NCI-H2227 (cell line): ENCODE results near the gene IFI6.
"Not testable (repeated sequence)": the region's sequence is repeated elsewhere in the genome, so short reads cannot be mapped to it uniquely, and the experiment has no call there.

Experiments used
- DNase-seq: peaks from one replicate; lab custom pipeline; 2025; ENCODE audit not compliant: unreplicated experiment; lab: John Stamatoyannopoulos, UW

The IFI6 gene

GRCh38 chr1:27652111-27652864 is 19.7 kb downstream of the IFI6 start:
- DNase-seq, result no peak

GRCh38 chr1:27650539-27651175 is 21.3 kb downstream of the IFI6 start:
- no peak for DNase-seq

- DNase-seq, result no peak
These were observed 21.8 kb downstream of the IFI6 start for GRCh38 chr1:27650171-27650538.

- DNase-seq, result no peak
These were observed 22.7 kb downstream of the IFI6 start for GRCh38 chr1:27649306-27649635.

GRCh38 chr1:27648602-27649305 is 23.2 kb downstream of the IFI6 start:
- DNase-seq, result no peak

GRCh38 chr1:27647328-27647727 is 24.7 kb downstream of the IFI6 start:
- DNase-seq, result no peak

GRCh38 chr1:27646676-27647075 is 25.3 kb downstream of the IFI6 start:
- no peak for DNase-seq

GRCh38 chr1:27645071-27645415 is 26.9 kb downstream of the IFI6 start:
- no peak for DNase-seq

- DNase-seq, result no peak
These were observed 27.5 kb downstream of the IFI6 start for GRCh38 chr1:27644369-27645070.

- DNase-seq, result peak; percentile 59
These were observed 28.2 kb downstream of the IFI6 start for GRCh38 chr1:27643600-27644368.

- DNase-seq, result not testable (repeated sequence)
These were observed 31.5 kb downstream of the IFI6 start for GRCh38 chr1:27640514-27640913.

- no peak for DNase-seq
These were observed 33.2 kb downstream of the IFI6 start for GRCh38 chr1:27638805-27639204.

GRCh38 chr1:27638047-27638734 is 33.8 kb downstream of the IFI6 start:
- no peak for DNase-seq

- DNase-seq, result no peak
These were observed 36.4 kb downstream of the IFI6 start for GRCh38 chr1:27635396-27636142.

- no peak for DNase-seq
These were observed 37.0 kb downstream of the IFI6 start, which contains the start of gene FGR for GRCh38 chr1:27634985-27635367. FGR (minus strand) TSS chr1:27635185; CDS start chr1:27623916, 11,269 bp downstream.

- DNase-seq, result no peak
These were observed 37.6 kb downstream of the IFI6 start for GRCh38 chr1:27634177-27634984.

GRCh38 chr1:27633640-27634176 is 38.3 kb downstream of the IFI6 start:
- DNase-seq, result no peak

GRCh38 chr1:27633298-27633610 is 38.7 kb downstream of the IFI6 start:
- DNase-seq, result no peak
